ENCODE measurements around the gene MEI4. TPM values are rescaled to one million over a fixed set of nuclear protein-coding genes. Genes with fewer than 3 reads are reported as not detected.

MEI4 gene
- total RNA-seq, 1 experiment from 2014 or later = not detected

GRCh38 chr6:77678048-77678447 is 25.2 kb downstream of the MEI4 start:
- no peak for DNase-seq (ENCODE audit: low read depth, low spot score)

More at GRCh38 chr6:77678048-77678447, 25.2 kb downstream of the MEI4 start:
- intact Hi-C loops (cut with micrococcal nuclease) = no loop called here
- TF ChIP-seq SIN3A (IDR thresholded peaks at IDR 0.05; ENCODE audit: low read depth) = no peak
- no peak for TF ChIP-seq REST (IDR thresholded peaks at IDR 0.05; ENCODE audit: low read depth)
- TF ChIP-seq POLR2AphosphoS5 (IDR thresholded peaks at IDR 0.05; ENCODE audit: low read depth, low read length) = no peak
- no peak for TF ChIP-seq POLR2A (IDR thresholded peaks at IDR 0.05; ENCODE audit: borderline replicate concordance, extremely low read depth, insufficient read depth, insufficient read length)
- ChIA-PET RAD21 (ENCODE audit: low non-redundant PET in 1 of 2, low total read pairs in 2 of 2, uncharacterized antibody in 2 of 2, unreplicated experiment in 2 of 2) (no interaction called here), POLR2A (no interaction called here), CTCF (no interaction called here)
- H3K36me3 ChIP-seq (ENCODE audit: control insufficient read depth in 1 of 2, insufficient read depth in 2 of 2, low read length in 2 of 2) = no peaks in the 10 kb centered on the region
- H4K20me1 ChIP-seq (ENCODE audit: insufficient read depth) = no peaks in the 10 kb centered on the region
- H3K9me3 ChIP-seq (ENCODE audit: control insufficient read depth in 1 of 2, insufficient read depth in 1 of 2, low read depth in 1 of 2, low read length in 2 of 2) = no peaks in the 10 kb centered on the region
- H3K9me2 ChIP-seq (ENCODE audit: insufficient read depth) = no peaks in the 10 kb centered on the region
- H3K27ac ChIP-seq (ENCODE audit: low read depth, low read length) = no peak overlapping the region
- ATAC-seq = no peak
- no peaks in the 10 kb centered on the region for H3K79me2 ChIP-seq (ENCODE audit: insufficient read depth, low read length)
- no peak overlapping the region for H2AFZ ChIP-seq (ENCODE audit: low read depth, low read length, poor library complexity, severe bottlenecking)
- no peak overlapping the region for H3K9ac ChIP-seq (ENCODE audit: low read length)
- no peaks in the 10 kb centered on the region for H3K4me1 ChIP-seq (ENCODE audit: control insufficient read depth in 1 of 2, insufficient read depth in 2 of 2, low read length in 2 of 2)
- no peak overlapping the region for H3K4me3 ChIP-seq (replicated peaks in 1 of 2; ENCODE audit: low read depth in 1 of 2, low read length in 2 of 2)
- H3K4me2 ChIP-seq (ENCODE audit: low read length) = no peak overlapping the region
- no peaks in the 10 kb centered on the region for H3K27me3 ChIP-seq (ENCODE audit: insufficient read depth, low read length)
- BruUV-seq (replicated peaks) = no TSS peak

Data from HCT116 (cell line).